ENCODE results near the gene SYT8. TPM values are rescaled to one million over a fixed set of nuclear protein-coding genes. Genes with fewer than 3 reads are reported as not detected.

SYT8 gene
- total RNA-seq, 1 donor from 2014 or later, result 0.05 TPM

DNA sequence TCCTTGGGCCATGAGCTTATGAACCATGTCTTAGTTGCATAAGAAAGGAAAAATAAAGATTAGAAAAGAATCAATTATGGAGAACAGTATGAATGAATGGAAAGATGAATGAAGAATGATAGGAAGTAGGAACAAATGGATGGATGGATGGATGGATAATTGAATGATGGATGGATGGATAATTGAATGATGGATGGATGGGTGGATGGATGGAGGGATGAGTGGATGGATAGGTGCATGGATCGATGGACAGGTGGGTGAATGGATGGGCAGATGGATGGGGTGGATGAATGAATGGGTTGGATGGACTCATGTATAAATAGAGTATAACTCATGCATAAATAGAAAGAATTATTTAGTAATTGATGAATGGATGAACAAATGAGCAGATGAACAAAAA, 25.3 kb downstream of the SYT8 start:
- DNase-seq (ENCODE audit: low read depth), result no peak

DNA sequence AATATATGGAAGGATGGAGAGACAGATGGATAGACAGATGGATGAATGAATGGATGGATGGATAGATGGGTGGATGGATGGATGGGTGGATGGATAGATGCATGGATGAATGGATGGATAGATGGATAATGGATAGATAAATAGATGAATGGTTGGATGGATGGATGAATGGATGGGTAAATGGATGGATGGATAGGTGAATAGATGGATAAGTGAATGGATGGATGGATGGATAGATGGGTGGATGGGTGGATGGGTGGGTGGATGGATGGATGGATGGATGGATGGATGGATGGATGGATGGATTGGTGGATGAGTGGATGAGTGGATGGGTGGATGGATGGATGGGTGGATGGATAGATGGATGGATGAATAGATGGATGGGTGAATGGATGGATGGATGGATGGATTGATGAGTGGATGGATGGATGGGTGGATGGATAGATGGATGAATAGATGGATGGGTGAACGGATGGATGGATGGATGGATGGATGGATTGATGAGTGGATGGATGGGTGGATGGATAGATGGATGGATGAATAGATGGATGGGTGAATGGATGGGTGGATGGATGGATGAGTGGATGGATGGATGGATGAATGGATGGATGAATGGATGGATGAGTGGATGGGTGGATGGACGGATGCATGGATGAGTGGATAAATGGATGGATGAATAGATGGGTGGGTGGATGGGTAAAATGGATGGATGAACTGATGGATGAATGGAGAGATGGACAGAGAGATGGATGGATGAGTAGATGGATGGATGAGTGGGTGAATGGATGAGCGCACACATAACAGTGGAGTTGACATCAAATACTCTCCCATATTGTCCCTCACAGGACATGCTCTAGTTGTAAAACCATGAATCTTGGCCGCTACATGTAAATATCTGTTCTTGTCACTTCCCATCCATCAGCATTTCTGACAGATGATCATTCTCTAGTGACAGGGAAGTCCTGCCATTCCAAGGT, 26.9 kb downstream of the SYT8 start:
- DNase-seq (ENCODE audit: low read depth), result no peak

DNA sequence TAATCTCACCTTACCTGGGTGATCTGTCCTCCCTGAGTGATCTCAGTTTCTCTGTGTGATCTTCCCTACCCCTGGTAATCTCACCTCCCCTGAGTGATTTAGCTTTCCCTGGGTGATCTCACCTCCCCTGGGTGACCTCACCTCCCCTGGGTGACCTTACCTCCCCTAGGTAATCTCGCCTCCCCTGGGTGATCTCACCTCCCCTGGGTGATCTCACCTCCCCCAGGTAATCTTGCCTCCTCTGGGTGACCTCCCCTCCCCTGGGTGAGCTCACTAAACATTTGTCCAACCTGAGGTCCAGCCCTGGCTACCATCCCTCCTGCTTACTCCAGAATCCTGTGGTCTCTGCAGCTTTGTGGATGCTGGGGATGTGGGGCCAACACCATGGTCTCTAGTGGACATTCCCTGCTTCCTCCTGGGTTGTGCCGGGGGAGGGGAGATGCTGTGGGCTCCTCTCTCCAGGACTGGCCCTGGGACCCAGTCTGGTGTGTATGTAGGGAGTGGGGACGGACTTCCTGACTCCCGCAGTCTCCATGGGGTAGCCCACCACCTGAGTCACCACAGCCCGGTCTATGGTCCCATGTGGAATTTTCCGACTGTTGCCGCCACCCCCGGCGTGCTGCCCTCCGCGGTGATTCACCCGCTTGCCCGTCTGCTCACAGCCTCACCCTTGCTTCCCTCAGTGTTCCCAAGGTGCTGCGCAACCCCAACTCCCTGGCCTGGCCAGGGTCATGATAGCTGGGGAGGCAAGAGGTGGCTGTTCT, 28.0 kb downstream of the SYT8 start:
- DNase-seq (ENCODE audit: low read depth), result peak; percentile 11

DNA sequence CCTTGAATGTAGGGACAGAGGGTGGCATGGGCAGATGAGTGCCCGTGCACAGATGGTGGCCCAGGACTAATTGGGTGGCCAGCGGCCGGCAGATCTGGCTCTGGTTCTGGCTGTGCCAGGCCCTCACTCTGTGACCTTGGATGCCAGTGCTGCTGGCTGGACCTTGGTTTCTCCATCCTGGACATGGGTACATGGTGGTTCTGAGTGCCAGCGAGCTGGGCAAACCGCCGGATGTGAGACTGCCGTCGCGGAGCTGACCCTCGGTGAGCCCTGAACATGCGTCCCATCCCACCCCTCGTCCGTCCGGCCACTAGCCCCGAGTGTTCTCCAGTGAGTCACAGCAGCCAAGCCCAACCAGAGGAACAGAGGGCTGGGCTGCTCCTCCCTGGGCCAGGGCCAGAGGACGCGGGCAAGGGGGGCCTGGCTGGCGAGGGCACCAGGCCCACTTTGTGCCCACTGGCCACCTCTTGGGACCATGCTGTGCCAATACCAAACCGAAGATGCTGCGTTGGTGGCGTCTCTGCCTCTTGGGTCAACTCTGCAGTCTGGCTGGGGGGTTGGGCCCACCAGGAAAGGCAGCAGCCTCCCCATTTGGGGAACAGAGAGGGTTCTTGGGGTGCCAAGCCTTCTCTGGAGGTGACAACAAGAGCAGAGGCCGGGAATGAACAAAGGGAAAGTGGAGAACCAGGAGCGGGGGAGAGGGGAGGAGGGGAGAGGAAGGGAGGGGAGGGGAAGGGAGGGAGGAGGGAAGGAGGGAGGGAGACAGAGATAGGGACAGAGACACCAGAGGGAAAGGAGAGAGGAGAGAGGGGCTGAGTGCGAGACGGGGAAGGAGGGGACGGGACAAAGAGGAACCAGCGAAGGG, 28.8 kb downstream of the SYT8 start:
- DNase-seq (ENCODE audit: low read depth), result peak; percentile 75

DNA sequence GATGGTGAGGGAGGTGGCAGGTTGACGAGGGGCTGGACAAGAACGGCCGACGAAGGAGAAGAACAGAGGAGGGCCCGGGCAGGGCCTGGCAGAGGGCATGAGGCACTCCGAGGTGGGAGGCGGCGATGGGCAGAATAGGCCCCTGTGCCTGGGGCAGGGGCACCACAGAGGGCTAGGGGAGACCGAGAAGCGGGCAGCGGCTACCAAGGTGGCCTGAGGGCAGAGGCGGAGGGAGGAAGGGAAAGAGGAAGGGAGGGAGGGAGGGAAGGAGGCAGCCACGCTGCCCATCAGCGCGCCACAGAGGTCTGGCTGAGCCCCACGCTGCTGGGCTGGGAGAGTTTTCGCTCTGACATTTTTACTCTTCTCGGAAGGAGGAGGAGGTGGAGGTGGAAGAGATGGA, 29.4 kb downstream of the SYT8 start:
- DNase-seq (ENCODE audit: low read depth), result peak; percentile 1

DNA sequence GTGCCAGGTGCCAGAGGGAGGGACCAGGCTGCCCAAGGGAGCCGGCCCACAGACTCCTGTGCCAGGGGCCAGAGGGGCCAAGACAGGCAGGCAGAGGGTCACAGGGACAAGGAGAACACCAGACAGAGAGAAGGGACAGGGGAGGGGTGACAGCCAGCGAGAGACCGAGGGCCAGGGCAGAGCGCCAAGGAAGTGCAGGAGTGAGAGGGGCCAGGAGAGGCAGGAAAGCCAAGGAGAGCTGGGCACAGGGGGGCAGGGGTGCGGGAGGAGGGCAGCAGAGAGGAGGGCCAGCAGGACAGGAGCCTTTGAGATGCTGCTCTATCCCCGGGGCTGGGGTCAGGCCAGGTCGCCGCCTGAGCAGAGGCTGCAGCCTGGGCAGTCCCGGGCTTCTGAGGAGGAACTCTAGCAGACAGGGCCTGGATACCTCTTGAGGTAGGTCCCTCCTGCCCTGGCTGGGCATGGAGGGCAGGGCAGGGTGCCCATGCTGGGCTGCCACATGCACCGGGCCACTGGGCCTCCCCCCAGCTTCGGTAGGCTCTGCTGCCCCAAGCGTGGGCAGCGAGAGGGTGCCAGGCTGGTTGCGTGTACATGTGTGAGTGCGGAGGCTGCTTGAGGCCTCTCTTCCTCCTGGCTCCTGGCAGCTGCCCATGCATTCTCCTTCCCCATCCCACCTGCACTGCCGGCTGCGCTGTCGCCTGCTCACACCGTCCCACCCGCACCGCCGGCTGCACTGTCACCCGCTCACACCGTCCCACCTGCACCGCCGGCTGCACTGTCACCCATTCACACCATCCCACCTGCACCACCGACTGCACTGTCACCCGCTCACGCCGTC, 30.3 kb downstream of the SYT8 start:
- no peak for DNase-seq (ENCODE audit: low read depth)

DNA sequence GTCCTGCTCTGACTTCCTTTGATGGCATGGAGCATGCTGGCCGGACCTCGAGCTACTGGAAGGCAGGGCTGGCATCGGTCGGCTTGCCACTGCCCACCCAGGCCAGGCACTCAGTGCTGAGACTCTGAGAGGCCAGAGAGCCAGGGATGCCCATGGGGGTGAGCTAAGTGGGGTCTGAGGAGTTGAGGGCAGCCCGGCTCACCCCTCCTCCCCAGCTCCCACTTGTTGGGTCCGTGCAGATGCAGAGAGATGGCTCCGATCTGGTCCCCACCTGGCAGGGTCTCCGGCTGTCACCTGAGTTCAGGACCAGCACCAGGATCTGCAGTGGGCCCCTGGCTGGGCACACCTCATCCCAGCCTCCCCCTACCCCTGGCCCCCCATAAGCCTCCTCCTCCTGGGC, 31.4 kb downstream of the SYT8 start:
- DNase-seq (ENCODE audit: low read depth), result no peak

DNA sequence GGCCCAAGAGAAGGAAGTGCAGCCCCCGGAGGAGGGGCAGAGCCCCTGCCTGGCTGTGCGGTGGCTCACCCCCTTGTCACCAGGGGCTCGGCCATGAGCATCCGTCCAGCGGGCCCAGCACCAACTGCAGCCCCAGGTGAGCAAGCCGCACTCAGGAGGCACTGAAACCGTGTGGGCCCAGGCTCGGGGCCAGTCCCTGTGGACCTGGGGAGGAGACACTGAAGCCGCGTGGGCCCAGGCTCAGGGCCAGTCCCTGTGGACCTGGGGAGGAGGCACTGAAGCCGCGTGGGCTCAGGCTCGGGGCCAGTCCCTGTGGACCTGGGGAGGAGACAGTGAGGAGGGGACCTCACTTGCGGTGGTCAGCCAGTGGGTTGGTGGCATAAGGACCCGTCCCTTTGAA, 32.0 kb downstream of the SYT8 start:
- no peak for DNase-seq (ENCODE audit: low read depth)

DNA sequence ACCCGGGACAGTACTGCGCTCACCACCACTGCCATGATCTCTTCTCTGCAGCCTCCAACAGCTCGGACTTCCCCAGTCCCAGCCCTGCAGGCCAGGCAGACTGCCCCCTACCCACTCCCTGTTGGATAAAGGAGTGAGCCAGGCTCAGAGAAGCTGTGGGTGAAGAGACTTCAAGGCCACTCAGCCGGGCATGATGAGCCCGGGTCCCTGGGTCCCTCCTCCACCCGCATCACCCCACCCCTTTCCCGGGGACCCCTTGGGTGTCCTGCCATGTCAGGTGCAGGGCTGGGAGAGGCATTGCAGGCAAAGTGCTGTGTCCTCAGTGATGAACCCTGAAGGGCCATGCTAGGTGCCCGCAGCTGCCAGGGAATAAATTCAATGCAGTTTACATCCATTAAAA, 32.6 kb downstream of the SYT8 start:
- no peak for DNase-seq (ENCODE audit: low read depth)

DNA sequence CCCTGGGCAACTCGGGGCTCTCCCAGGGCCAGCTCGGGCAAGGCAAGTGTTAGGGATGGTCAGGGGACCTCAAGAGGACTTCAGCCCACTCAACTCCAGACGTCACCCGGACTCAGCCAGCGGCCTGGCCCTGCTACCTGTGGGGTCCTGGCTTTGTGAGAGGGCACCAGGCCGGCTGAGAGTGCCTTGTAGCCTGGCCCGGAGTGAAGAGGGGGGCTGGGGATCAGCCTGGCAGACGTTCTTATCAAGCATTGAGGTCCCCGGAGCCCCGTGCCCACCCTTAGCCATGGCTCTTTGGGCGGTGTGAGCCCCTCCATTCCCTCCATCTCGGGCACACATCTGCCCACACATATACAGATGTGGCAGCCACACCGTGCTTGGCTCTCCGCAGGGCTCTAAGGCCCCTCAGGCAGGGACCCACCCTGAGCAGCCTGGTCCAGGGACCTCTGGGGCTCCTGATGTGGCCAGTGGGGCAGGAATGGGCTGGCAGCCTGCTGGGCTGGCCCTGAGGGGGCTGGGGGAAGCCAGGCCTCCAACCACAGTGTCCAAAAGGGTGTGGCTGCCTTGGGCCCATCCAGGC, 33.4 kb downstream of the SYT8 start:
- no peak for DNase-seq (ENCODE audit: low read depth)

DNA sequence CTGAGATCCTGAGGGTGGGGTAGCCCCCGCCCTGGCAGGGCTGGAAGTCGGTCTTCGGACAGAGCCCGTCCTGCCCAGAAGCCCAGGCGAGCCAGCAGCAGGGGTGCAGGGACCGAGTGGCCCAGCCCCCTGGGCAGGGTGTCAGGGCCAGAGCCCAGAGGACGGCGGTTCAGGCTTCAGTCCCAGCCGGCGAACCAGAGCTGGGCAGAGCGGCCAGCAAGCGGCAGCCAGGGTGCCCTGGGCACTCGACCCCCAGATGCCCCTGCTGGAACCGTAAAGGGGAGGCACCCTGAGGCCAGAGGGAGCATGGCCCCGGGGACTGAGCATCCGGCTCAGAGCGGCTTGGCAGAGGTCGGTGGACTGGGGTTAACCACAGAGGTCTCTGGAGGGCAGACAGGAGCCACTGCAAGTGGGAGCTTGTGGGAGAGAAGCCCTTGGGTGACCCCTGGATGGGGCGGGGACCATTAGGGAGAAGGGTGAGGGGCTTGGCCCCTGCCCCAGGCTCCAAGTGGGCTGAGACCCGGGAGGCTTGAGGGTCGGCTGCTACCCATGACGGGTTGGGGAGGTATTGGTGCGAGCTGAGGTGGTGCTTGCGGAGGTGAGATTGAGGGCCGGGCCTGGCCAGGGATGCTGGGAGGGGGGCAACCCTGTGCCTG, 34.0 kb downstream of the SYT8 start:
- no peak for DNase-seq (ENCODE audit: low read depth)

DNA sequence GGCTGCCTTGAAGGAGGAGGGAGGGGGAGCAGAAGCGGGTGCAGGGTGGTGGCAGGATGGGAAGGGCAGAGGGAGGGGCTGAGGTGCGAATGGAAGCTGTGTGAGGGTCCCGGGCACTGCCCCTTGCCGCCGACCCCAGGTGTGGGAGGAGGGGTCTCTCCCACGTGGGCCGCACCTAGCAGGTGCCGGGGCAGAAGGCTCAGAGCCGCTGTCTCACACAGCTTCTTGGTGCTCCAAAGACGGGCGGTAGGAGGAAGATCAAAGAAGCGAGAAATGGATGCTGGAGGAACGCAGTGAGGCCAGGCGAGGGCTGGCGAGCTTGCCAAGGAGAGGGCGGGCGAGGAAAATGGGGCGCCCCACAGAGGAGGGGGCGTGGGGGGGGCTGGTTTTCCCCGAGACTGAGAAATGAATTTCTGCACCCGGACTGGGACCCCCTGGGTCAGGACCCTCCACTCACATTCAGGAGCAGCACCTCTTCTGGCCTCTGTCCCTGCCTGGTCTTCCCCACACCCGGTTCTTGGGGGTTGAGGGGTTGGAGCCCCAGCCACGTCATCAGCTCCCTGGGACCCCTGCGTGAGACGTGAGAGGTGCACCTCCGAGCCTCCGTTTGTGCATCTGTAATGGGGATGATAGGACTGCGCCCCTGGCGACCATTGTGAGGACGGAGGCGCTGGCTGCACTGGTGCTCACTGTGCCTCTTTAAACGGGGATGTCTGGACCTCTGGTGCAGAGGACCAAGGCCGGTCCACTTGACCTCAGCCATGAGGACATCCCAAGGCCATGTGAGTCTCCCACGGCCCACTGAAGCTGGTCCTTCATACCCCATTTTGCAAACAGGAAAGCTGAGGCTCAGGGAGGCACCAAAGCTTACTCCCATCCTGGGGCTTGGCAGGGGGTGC, 34.9 kb downstream of the SYT8 start:
- DNase-seq (ENCODE audit: low read depth), result no peak

DNA sequence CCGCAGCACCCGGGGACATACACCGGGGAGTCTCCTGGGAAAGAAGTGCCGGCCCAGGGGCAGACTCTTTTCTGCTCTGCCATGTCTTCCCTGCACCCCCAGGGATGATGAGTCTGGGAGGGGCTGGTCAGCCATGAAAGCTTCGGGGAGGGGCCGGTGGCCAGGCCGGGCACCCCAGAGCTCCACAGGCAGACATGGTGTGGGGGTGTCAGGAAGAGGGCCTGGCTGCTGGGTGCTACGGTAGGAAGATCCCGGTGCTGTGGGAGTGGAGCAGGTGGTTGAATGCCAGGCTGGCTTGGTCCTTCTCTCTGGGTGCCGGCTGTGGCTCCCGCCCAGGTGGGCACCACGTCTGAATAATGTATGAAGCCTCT, 35.5 kb downstream of the SYT8 start:
- DNase-seq (ENCODE audit: low read depth), result no peak

DNA sequence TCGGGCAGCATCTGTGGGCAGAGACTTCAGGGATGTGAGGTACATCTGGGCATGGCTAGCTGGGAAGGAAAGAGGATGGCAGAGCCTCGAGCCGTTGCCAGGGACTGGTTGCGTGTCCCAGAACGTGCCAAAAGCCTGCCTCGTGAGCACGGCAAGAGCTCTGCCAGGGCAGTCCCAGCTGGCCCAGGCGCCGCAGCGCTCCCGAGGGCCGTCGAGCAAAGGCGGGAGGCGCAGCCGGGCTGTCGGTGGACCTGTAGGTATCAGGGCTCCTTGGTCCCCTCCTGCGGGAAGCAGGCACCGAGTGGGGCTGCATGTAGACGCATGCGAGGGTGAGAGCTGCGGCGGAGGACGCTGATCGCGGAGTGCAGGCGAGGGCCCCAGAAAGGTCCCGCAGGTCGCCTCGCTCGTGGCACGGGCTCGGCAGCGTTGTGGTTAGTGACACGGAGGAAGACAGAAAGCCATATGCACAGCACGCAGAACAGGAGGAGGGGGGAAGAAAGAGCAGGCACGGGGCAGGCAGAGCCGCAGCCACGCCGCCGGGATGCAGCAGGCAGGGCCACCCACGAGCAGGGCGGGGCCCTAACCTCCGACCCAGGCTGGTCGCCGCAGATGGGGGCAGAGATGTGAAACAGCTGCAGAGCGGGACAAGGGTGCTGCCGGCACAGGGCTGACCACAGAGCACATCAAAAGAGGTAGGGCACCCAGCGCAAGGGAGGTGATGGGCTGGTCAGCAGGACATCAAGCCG, 36.1 kb downstream of the SYT8 start:
- DNase-seq (ENCODE audit: low read depth), result no peak

DNA sequence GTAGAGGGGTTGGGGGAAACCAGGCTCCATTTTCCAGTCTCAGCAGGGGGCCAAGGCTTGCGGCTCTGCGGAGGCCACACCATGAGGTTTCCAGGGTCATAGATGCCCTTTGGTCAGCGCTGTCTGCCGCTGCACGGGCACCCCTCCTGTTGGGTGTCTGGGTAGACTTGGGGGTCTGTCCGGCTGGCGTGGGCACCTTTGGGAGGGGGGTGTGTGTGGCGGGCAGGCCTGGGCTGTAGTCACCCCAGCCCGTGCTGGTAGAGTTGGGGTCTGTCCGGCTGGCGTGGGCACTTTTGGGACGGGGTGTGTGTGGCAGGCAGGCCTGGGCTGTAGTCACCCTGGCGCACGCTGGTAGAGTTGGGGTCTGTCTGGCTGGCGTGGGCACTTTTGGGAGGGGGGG, 36.7 kb downstream of the SYT8 start:
- no peak for DNase-seq (ENCODE audit: low read depth)

DNA sequence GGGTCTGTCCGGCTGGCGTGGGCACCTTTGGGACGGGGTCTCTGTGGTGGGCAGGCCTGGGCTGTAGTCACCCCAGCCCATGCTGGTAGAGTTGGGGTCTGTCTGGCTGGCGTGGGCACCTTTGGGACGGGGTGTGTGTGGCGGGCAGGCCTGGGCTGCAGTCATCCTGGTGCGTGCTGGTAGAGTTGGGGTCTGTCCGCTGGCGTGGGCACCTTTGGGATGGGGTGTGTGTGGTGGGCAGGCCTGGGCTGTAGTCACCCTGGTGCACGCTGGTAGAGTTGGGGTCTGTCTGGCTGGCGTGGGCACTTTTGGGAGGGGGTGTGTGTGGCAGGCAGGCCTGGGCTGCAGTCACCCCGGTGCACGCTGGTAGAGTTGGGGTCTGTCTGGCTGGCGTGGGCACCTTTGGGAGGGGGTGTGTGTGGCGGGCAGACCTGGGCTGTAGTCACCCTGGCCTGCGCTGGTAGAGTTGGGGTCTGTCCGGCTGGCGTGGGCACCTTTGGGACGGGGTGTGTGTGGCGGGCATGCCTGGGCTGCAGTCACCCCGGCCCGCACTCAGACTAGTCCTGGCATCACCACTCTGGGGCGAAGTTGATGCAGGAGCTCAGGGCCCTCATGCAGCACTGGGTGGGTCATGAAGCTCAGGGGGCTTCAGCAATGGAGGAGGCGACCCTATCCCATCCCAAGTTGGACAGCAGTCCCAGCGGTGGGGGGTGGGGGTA, 37.6 kb downstream of the SYT8 start:
- DNase-seq (ENCODE audit: low read depth), result no peak

DNA sequence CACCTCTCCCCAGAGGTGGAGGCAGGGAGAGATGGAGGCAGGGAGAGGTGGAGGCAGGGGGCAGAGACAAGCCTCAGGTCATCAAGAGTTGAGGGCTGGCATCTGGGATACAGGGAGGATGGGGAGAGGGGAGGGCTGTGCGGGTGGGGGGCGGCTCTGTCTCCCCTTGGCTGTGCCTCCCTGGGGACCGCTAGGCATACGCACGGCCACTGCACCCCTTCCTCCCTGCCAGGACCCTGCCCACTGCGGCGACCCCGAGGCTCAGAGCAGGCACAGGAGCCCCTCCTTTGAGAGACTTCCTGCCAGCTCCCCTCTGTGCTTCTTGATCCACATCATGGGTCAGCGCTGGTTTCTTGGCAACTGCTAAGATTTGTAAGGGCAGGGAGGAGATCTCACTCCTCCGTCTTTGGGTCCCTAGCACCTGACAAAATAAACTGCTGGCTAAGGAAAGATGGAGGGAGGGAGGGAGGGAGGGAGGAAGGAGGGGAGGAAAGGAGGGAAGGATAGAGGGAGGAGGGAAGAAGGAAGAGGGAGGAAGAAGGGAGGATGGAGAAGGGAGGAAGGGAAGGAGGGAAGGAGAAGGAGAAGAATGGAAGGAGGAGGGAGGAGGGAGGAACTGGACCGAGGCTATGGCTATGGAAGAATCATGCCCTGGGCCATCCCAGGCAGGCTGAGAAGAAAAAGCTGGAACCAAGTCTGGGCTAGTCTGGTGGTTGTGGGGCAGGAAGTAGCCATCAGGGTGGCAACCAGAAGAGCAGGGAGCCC, 38.4 kb downstream of the SYT8 start:
- peak; percentile 8 for DNase-seq (ENCODE audit: low read depth)
